TTC549 (cell line): ENCODE measurements around the gene ANKRD11.

Source experiments
- FAIRE-seq: peaks from 2 replicates; lab custom pipeline; 2012; peaks lifted over from hg19 to GRCh38; lab: Jason Lieb, UNC

Gene ANKRD11

DNA sequence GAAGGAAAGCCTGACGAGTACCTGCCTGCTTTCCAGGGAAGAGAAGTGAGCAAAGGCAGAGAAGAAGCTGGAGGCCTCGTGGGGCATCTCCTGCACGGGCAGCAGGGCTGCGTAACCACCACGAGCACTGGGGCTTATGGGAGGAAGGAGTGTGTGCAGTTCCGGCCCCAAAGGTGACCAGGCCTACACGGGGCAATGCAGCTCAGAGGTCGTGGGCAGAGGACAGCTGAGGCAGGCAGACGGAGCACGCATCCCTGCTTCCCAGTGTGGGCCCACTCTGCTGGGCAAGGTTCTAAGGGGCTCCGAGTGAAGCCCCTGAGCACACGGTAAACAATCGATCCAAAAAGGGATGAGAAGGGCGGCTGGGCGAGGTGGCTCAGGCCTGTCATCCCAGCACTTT is 109.7 kb downstream of the ANKRD11 start:
- no peak for FAIRE-seq

GRCh38 chr16:89378947-89379771 is 111.2 kb downstream of the ANKRD11 start:
- FAIRE-seq: no peak

GRCh38 chr16:89377453-89377848 is 112.9 kb downstream of the ANKRD11 start:
- no peak for FAIRE-seq

GRCh38 chr16:89376812-89377452 is 113.4 kb downstream of the ANKRD11 start:
- no peak for FAIRE-seq

DNA sequence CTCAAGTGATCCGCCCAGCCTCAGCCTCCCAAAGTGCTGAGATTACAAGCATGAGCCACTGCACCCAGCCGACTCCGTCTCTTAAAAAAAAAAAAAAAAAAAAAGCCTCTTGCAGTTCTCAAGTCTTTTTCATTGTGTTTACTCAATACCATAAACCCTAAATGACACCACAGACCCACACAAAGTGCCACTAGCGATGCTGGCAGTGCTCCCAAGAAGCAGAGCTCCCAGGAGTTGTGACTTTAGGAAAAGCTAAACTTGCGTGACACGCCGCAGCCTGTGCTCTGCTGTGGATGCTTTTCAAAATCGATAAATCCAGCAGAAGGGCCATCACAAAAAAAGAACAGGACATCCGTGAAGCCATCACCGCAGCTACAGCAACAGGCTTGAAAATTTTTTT is 114.7 kb downstream of the ANKRD11 start:
- no peak for FAIRE-seq

- no peak for FAIRE-seq
These were observed 115.3 kb downstream of the ANKRD11 start for GRCh38 chr16:89375021-89375420.

DNA sequence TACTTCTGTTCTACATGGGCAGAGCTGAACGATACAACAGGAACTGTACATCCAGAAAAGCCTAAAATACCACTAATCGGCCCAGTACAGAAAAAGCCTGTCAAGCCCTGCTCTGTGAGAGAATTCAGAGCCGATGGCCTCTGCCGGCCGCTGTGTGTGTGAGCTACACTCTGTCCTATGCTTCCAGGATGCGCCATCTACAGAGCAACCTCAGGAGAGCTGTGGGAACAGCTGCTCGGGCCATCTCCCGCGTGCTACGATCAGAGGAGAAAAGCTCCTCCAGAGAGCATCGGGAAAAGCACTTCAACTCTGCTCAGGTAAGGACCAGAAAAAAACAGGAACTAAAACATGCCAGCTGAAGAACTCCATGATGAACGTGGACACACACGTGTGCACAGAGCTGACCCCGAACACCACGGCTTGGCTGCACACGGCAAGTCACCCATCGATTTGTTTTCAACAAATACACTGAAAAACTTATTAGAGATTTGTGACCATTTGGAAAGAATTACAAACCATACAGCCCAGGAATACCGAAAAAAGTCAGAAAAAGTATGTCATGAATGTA is 115.9 kb downstream of the ANKRD11 start:
- no peak for FAIRE-seq

- no peak for FAIRE-seq
These were observed 116.8 kb downstream of the ANKRD11 start for GRCh38 chr16:89373355-89374110.

DNA sequence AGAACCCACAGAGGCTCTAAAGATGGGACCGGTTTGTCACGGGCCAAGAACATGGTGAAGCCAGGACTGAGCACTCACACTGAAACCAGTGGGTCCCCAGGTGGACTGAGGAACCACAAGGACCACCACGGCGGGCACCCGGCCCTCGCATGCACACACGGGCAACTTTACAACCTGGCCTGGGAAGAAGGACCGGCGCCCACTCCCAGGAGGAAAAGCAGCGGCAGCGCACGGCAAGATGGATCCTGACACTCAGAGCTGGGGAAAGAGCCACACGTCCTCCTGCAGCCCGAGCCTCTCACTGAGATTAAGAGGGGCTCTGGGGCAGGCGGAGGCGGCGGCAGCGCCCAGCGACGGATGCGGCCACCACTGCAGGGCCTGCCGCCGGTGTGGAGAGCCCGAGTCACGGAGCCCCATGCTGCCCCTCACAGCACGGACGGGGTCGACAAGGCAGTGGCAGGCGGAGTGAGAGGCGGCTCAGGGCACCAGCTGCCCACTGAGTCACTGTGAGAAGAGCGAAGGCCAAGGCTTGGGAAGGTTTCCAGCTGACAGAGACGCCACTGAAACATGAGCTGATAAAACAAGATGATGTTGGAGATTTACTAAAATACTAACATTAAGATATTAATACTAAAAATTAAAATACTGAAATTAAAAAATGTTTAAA is 118.3 kb downstream of the ANKRD11 start:
- no peak for FAIRE-seq

DNA sequence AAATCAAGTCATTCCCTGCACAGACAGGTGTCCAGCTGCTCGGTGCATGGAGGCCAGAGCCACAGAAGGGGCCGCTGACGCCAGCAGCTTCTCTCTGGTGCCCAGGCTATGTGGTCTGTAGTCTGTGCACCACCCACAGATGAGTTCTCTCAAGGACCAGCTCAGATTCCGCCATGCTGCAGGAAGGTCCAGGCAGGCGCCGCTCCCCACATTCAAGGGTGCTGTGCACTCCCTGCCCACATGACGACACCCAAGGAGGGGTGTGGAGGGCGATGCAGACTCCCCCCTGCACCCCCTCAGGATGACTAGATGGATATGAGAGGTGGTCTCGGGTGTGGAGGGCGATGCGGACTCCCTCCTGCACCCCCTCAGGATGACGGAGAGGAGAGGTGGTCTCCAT is 119.0 kb downstream of the ANKRD11 start:
- FAIRE-seq: no peak

GRCh38 chr16:89370601-89371000 is 119.8 kb downstream of the ANKRD11 start:
- FAIRE-seq: no peak

- no peak for FAIRE-seq
These were observed 120.3 kb downstream of the ANKRD11 start for GRCh38 chr16:89370081-89370511.

- no peak for FAIRE-seq
These were observed 121.0 kb downstream of the ANKRD11 start for GRCh38 chr16:89369266-89369895.

DNA sequence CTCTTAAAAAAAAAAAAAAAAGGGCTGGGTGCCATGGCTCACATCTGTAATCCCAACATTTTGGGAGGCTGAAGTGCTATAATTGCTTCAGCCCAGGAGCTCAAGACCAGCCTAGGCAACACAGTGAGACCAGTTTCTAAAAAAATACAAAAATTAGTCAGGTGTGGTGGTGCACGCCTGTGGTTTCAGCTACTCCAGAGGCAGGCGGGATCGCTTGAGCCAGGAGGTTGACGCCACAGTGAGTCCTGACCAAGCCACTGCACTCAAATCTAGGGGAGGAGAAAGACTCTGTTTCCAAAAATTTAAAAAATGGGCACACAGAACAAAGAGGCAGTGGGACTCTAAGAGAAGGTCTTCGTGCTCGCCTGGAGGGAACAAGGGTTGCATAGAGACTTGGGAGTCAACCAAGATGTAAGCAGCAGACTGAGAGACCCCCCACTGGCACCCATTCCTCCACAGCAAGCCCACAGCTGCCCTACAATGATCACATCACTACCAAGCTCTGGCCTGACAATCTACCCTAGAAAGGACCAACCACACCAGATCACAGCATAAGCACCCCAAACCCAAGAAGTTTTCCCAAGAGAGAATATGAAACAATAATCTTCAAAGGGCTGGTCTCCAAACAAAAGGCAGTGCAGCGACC is 121.6 kb downstream of the ANKRD11 start:
- FAIRE-seq: no peak

GRCh38 chr16:89367538-89367915 is 122.8 kb downstream of the ANKRD11 start:
- FAIRE-seq: no peak

GRCh38 chr16:89366561-89367537 is 123.5 kb downstream of the ANKRD11 start:
- no peak for FAIRE-seq

DNA sequence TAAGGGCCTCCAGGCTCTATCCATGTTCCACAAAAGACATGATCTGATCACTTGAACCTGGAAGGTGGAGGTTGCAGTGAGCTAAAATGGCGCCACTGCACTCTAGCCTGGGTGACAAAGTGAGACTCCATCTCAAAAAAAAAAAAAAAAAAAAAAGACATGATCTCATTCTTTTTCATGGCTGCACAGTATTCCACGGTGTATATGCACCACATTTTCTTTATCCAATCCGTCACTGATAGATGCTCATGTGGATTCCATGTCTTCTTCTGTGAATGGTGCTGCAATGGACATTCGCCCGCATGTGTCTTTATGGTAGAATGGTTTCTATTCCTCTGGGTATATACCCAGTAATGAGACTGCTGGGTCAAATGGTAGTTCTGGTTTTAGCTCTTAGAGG is 124.4 kb downstream of the ANKRD11 start:
- FAIRE-seq: no peak

GRCh38 chr16:89365044-89365467 is 125.3 kb downstream of the ANKRD11 start:
- no peak for FAIRE-seq

DNA sequence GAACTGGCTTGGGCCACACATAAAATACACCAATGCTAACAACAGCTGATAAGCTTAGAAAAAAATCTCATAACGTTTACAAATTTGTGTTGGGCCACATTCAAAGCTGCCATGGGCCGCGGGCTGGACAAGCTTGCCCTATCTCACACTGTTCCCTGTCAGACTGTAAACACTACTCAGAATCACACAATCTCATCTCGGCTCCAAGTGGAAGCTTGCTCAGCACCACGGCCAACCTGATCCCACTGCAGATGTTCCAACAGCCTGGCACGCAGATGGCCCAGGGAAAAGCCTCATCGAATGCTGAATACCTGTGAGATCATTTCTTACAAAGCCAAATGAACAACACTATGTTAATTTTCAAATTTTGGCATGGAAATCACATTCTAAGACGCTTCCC is 125.8 kb downstream of the ANKRD11 start:
- no peak for FAIRE-seq
